ENCODE measurements around the gene METTL8.
A peak's percentile ranks its signal among the peaks of the same experiment; 100 is the strongest.
"Not testable (repeated sequence)": the region's sequence is repeated elsewhere in the genome, so short reads cannot be mapped to it uniquely, and the experiment has no call there.

The METTL8 gene

GRCh38 chr2:171362396-171362795, 71.4 kb downstream of the METTL8 start:
- no peak overlapping the region for H3K18ac ChIP-seq (ENCODE audit: low read length)
- H3K56ac ChIP-seq (ENCODE audit: low read length), result no peak overlapping the region
- no peak overlapping the region for H4K5ac ChIP-seq (ENCODE audit: low read length)
- no peak overlapping the region for H4K8ac ChIP-seq (ENCODE audit: low read depth, low read length)
- H3K4me2 ChIP-seq (ENCODE audit: low read length), result no peak overlapping the region
- H3K79me1 ChIP-seq (ENCODE audit: low read length), result peaks cover 2% of the 10 kb centered on the region
- no peak overlapping the region for H2BK15ac ChIP-seq (replicated peaks; ENCODE audit: low read depth)
- H3K4me1 ChIP-seq (ENCODE audit: control insufficient read depth, low read depth, low read length), result no peaks in the 10 kb centered on the region
- H2BK5ac ChIP-seq (ENCODE audit: low read length), result no peak overlapping the region
- no peaks in the 10 kb centered on the region for H3K79me2 ChIP-seq (ENCODE audit: control insufficient read depth, insufficient read depth, low read length)
- no peaks in the 10 kb centered on the region for H3K36me3 ChIP-seq (ENCODE audit: control insufficient read depth, insufficient read depth, low read length)
- H2BK120ac ChIP-seq (ENCODE audit: low read depth, low read length), result no peak overlapping the region
- H3K4ac ChIP-seq (ENCODE audit: low read depth, low read length), result no peak overlapping the region
- H2AK5ac ChIP-seq (ENCODE audit: low read length), result no peak overlapping the region
- no CpG with 5 or more reads among the region's 2 CpGs for WGBS (ENCODE audit: extremely low coverage, insufficient coverage, low lambda C conversion rate)
- H3K27ac ChIP-seq (ENCODE audit: low read depth, low read length), result no peak overlapping the region
- no peak overlapping the region for H3K4me3 ChIP-seq (ENCODE audit: low read length)
- H3K23ac ChIP-seq (ENCODE audit: low read length), result no peak overlapping the region
- no peak for DNase-seq
- H3K9ac ChIP-seq (ENCODE audit: low read length), result no peak overlapping the region
- H3K27me3 ChIP-seq (ENCODE audit: insufficient read depth, low read length, poor library complexity), result no peaks in the 10 kb centered on the region

GRCh38 chr2:171360905-171361304, 72.9 kb downstream of the METTL8 start:
- Histone ChIP-seq H3K23ac (ENCODE audit: low read length) (no peak overlapping the region), H3K27ac (ENCODE audit: low read depth, low read length) (no peak overlapping the region), H3K27me3 (ENCODE audit: insufficient read depth, low read length, poor library complexity) (no peaks in the 10 kb centered on the region), H3K56ac (ENCODE audit: low read length) (no peak overlapping the region), H3K4me1 (ENCODE audit: control insufficient read depth, low read depth, low read length) (no peaks in the 10 kb centered on the region), H3K36me3 (ENCODE audit: control insufficient read depth, insufficient read depth, low read length) (no peaks in the 10 kb centered on the region), H3K9ac (ENCODE audit: low read length) (no peak overlapping the region), H3K4me3 (ENCODE audit: low read length) (no peak overlapping the region), H3K79me2 (ENCODE audit: control insufficient read depth, insufficient read depth, low read length) (no peaks in the 10 kb centered on the region), H2BK15ac (replicated peaks; ENCODE audit: low read depth) (no peak overlapping the region), H3K4ac (ENCODE audit: low read depth, low read length) (no peak overlapping the region), H4K8ac (ENCODE audit: low read depth, low read length) (no peak overlapping the region), H3K4me2 (ENCODE audit: low read length) (no peak overlapping the region), H2AK5ac (ENCODE audit: low read length) (no peak overlapping the region), H3K79me1 (ENCODE audit: low read length) (peaks cover 2% of the 10 kb centered on the region), H4K5ac (ENCODE audit: low read length) (no peak overlapping the region), H3K18ac (ENCODE audit: low read length) (no peak overlapping the region), H2BK5ac (ENCODE audit: low read length) (no peak overlapping the region), H2BK120ac (ENCODE audit: low read depth, low read length) (no peak overlapping the region)
- DNase-seq, result no peak
- WGBS (ENCODE audit: extremely low coverage, insufficient coverage, low lambda C conversion rate), result no CpG with 5 or more reads among the region's 2 CpGs

GRCh38 chr2:171353746-171354145, 80.0 kb downstream of the METTL8 start:
- WGBS (ENCODE audit: extremely low coverage, insufficient coverage, low lambda C conversion rate), result no CpG with 5 or more reads among the region's 3 CpGs
- DNase-seq; H3K4me2 ChIP-seq (ENCODE audit: low read length); H3K79me2 ChIP-seq (ENCODE audit: control insufficient read depth, insufficient read depth, low read length); H3K9ac ChIP-seq (ENCODE audit: low read length); H3K4me3 ChIP-seq (ENCODE audit: low read length); H2BK120ac ChIP-seq (ENCODE audit: low read depth, low read length); H4K5ac ChIP-seq (ENCODE audit: low read length); H3K79me1 ChIP-seq (ENCODE audit: low read length); H3K56ac ChIP-seq (ENCODE audit: low read length); H3K18ac ChIP-seq (ENCODE audit: low read length); H2BK5ac ChIP-seq (ENCODE audit: low read length); H3K4me1 ChIP-seq (ENCODE audit: control insufficient read depth, low read depth, low read length); H2AK5ac ChIP-seq (ENCODE audit: low read length); H4K8ac ChIP-seq (ENCODE audit: low read depth, low read length); H3K36me3 ChIP-seq (ENCODE audit: control insufficient read depth, insufficient read depth, low read length); H3K27me3 ChIP-seq (ENCODE audit: insufficient read depth, low read length, poor library complexity); H3K23ac ChIP-seq (ENCODE audit: low read length); H2BK15ac ChIP-seq (replicated peaks; ENCODE audit: low read depth); H3K4ac ChIP-seq (ENCODE audit: low read depth, low read length); H3K27ac ChIP-seq (ENCODE audit: low read depth, low read length): not testable (repeated sequence)

- Histone ChIP-seq H3K56ac (ENCODE audit: low read length) (no peak overlapping the region), H3K27ac (ENCODE audit: low read depth, low read length) (no peak overlapping the region)
Observed at GRCh38 chr2:171348056-171348455, 85.7 kb downstream of the METTL8 start.

GRCh38 chr2:171347591-171348032, 86.2 kb downstream of the METTL8 start:
- WGBS (ENCODE audit: extremely low coverage, insufficient coverage, low lambda C conversion rate), result no CpG with 5 or more reads among the region's 3 CpGs
- DNase-seq, result no peak

More at GRCh38 chr2:171348056-171348455, 85.7 kb downstream of the METTL8 start:
- Histone ChIP-seq H3K27me3 (ENCODE audit: insufficient read depth, low read length, poor library complexity) (no peaks in the 10 kb centered on the region), H3K4me1 (ENCODE audit: control insufficient read depth, low read depth, low read length) (peaks cover 7% of the 10 kb centered on the region), H2BK120ac (ENCODE audit: low read depth, low read length) (no peak overlapping the region), H3K36me3 (ENCODE audit: control insufficient read depth, insufficient read depth, low read length) (no peaks in the 10 kb centered on the region), H3K79me2 (ENCODE audit: control insufficient read depth, insufficient read depth, low read length) (no peaks in the 10 kb centered on the region), H4K8ac (ENCODE audit: low read depth, low read length) (no peak overlapping the region), H2BK15ac (replicated peaks; ENCODE audit: low read depth) (no peak overlapping the region), H3K4me3 (ENCODE audit: low read length) (no peak overlapping the region), H2AK5ac (ENCODE audit: low read length) (peak overlapping the region; percentile 62), H3K4ac (ENCODE audit: low read depth, low read length) (no peak overlapping the region), H3K18ac (ENCODE audit: low read length) (no peak overlapping the region), H3K23ac (ENCODE audit: low read length) (peak overlapping the region; percentile 15), H2BK5ac (ENCODE audit: low read length) (no peak overlapping the region), H3K4me2 (ENCODE audit: low read length) (no peak overlapping the region), H3K9ac (ENCODE audit: low read length) (no peak overlapping the region), H3K79me1 (ENCODE audit: low read length) (no peaks in the 10 kb centered on the region), H4K5ac (ENCODE audit: low read length) (no peak overlapping the region)
- no peak for DNase-seq
- WGBS (ENCODE audit: extremely low coverage, insufficient coverage, low lambda C conversion rate), result no CpG with 5 or more reads among the region's 1 CpG

More at GRCh38 chr2:171347591-171348032, 86.2 kb downstream of the METTL8 start:
- Histone ChIP-seq H3K9ac (ENCODE audit: low read length) (no peak overlapping the region), H2AK5ac (ENCODE audit: low read length) (peak overlapping the region; percentile 62), H2BK5ac (ENCODE audit: low read length) (no peak overlapping the region), H3K79me1 (ENCODE audit: low read length) (no peaks in the 10 kb centered on the region), H3K18ac (ENCODE audit: low read length) (no peak overlapping the region), H3K4me1 (ENCODE audit: control insufficient read depth, low read depth, low read length) (peaks cover 7% of the 10 kb centered on the region), H3K23ac (ENCODE audit: low read length) (peak overlapping the region; percentile 15), H4K5ac (ENCODE audit: low read length) (no peak overlapping the region), H3K4me2 (ENCODE audit: low read length) (no peak overlapping the region), H4K8ac (ENCODE audit: low read depth, low read length) (no peak overlapping the region), H3K4ac (ENCODE audit: low read depth, low read length) (no peak overlapping the region), H3K27ac (ENCODE audit: low read depth, low read length) (no peak overlapping the region), H3K4me3 (ENCODE audit: low read length) (no peak overlapping the region), H2BK15ac (replicated peaks; ENCODE audit: low read depth) (no peak overlapping the region), H3K56ac (ENCODE audit: low read length) (no peak overlapping the region), H2BK120ac (ENCODE audit: low read depth, low read length) (no peak overlapping the region), H3K36me3 (ENCODE audit: control insufficient read depth, insufficient read depth, low read length) (no peaks in the 10 kb centered on the region), H3K79me2 (ENCODE audit: control insufficient read depth, insufficient read depth, low read length) (no peaks in the 10 kb centered on the region), H3K27me3 (ENCODE audit: insufficient read depth, low read length, poor library complexity) (no peaks in the 10 kb centered on the region)

All from mesendoderm (in vitro differentiated cells).